ENCODE data around the gene PPP1R13L.

GRCh38 chr19:45444318-45445041 is 39.6 kb upstream of the PPP1R13L start:
- no peak for TF ChIP-seq CTCF (IDR thresholded peaks at IDR 0.05; ENCODE audit: low read length)
- no peak for TF ChIP-seq EZH2phosphoT487 (IDR thresholded peaks at IDR 0.05; ENCODE audit: low read length)

All from MM.1S (cell line).